ENCODE data around the gene C19orf38.
"Not testable (repeated sequence)": the region's sequence is repeated elsewhere in the genome, so short reads cannot be mapped to it uniquely, and the experiment has no call there.

The C19orf38 gene

GRCh38 chr19:10835754-10836478, 12.3 kb upstream of the C19orf38 start, which contains the start of gene TMED1:
TSS of gene TMED1 (minus strand) at chr19:10836212. CDS start at chr19:10836191, 21 bp downstream.
- peak; percentile 99 for DNase-seq (ENCODE audit: low spot score)
- TF ChIP-seq CTCF (IDR thresholded peaks at IDR 0.05; ENCODE audit: borderline replicate concordance, control extremely low read depth, extremely low read depth, insufficient read depth, missing control alignments): no peak
- in situ Hi-C loops (cut with MboI; ENCODE audit: low sequenced_read_pairs, unreplicated experiment): no loop called here

GRCh38 chr19:10836479-10837330, 11.5 kb upstream of the C19orf38 start:
- no peak for TF ChIP-seq CTCF (IDR thresholded peaks at IDR 0.05; ENCODE audit: borderline replicate concordance, control extremely low read depth, extremely low read depth, insufficient read depth, missing control alignments)
- in situ Hi-C loops (cut with MboI; ENCODE audit: low sequenced_read_pairs, unreplicated experiment): no loop called here
- peak; percentile 90 for DNase-seq (ENCODE audit: low spot score)

GRCh38 chr19:10837649-10838048, 10.6 kb upstream of the C19orf38 start:
- in situ Hi-C loops (cut with MboI; ENCODE audit: low sequenced_read_pairs, unreplicated experiment); DNase-seq (ENCODE audit: low spot score): not testable (repeated sequence)

- in situ Hi-C loops (cut with MboI; ENCODE audit: low sequenced_read_pairs, unreplicated experiment): no loop called here
- no peak for TF ChIP-seq CTCF (IDR thresholded peaks at IDR 0.05; ENCODE audit: borderline replicate concordance, control extremely low read depth, extremely low read depth, insufficient read depth, missing control alignments)
- DNase-seq (ENCODE audit: low spot score): no peak
Observed at GRCh38 chr19:10838377-10838776, 9.8 kb upstream of the C19orf38 start.

GRCh38 chr19:10839114-10840050, 8.8 kb upstream of the C19orf38 start:
- no peak for DNase-seq (ENCODE audit: low spot score)
- in situ Hi-C loops (cut with MboI; ENCODE audit: low sequenced_read_pairs, unreplicated experiment): no loop called here
- no peak for TF ChIP-seq CTCF (IDR thresholded peaks at IDR 0.05; ENCODE audit: borderline replicate concordance, control extremely low read depth, extremely low read depth, insufficient read depth, missing control alignments)

GRCh38 chr19:10842788-10843187, 5.4 kb upstream of the C19orf38 start:
- TF ChIP-seq CTCF (IDR thresholded peaks at IDR 0.05; ENCODE audit: borderline replicate concordance, control extremely low read depth, extremely low read depth, insufficient read depth, missing control alignments): no peak
- in situ Hi-C loops (cut with MboI; ENCODE audit: low sequenced_read_pairs, unreplicated experiment): no loop called here
- no peak for DNase-seq (ENCODE audit: low spot score)
